Measurements from ENCODE around the gene NPFFR1.

NPFFR1 gene

DNA sequence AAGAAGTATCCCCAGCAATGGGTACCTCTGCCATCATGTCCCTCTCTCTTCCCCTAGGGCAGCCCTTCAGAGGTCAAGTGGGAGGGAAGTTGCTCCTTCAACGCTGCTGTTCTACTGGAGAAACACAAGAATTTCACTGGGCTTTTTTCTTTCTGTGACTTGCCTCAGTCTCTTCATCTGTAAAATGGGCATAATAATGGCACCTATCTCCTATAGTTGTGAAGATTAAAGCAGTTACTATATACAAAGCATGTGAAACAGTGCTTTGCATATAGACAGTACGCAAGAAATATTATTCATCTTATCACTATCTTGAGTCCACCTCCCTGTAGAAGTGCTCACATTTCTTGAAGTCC lies 1.6 kb upstream of the NPFFR1 start:
- Histone ChIP-seq H3K27ac (ENCODE audit: low read depth, low read length) (no peak overlapping the region), H3K9me3 (ENCODE audit: insufficient read depth, low read depth, low read length) (peaks cover 4% of the 10 kb centered on the region; the same call in 1 of the 2 replicates), H3K4me3 (ENCODE audit: low read length) (no peak overlapping the region), H3K27me3 (ENCODE audit: insufficient read depth, low read length) (peaks cover 50% of the 10 kb centered on the region), H3K9ac (ENCODE audit: low read depth, low read length) (no peak overlapping the region), H3K36me3 (ENCODE audit: insufficient read depth, low read length) (no peaks in the 10 kb centered on the region), H3K4me1 (ENCODE audit: insufficient read depth, low read length) (no peaks in the 10 kb centered on the region)
- 91% methylated on average over 2 of the region's 2 CpGs for WGBS

GRCh38 chr10:70284542-70285475 lies 1.0 kb upstream of the NPFFR1 start:
- H3K36me3 ChIP-seq (ENCODE audit: insufficient read depth, low read length), result no peaks in the 10 kb centered on the region
- H3K27me3 ChIP-seq (ENCODE audit: insufficient read depth, low read length), result peaks cover 50% of the 10 kb centered on the region
- 68% methylated on average over 4 of the region's 4 CpGs for WGBS
- H3K9me3 ChIP-seq (ENCODE audit: insufficient read depth, low read depth, low read length), result peaks cover 4% of the 10 kb centered on the region; the same call in 1 of the 2 replicates
- H3K27ac ChIP-seq (ENCODE audit: low read depth, low read length), result no peak overlapping the region
- H3K4me1 ChIP-seq (ENCODE audit: insufficient read depth, low read length), result no peaks in the 10 kb centered on the region
- H3K9ac ChIP-seq (ENCODE audit: low read depth, low read length), result no peak overlapping the region
- H3K4me3 ChIP-seq (ENCODE audit: low read length), result no peak overlapping the region

DNA sequence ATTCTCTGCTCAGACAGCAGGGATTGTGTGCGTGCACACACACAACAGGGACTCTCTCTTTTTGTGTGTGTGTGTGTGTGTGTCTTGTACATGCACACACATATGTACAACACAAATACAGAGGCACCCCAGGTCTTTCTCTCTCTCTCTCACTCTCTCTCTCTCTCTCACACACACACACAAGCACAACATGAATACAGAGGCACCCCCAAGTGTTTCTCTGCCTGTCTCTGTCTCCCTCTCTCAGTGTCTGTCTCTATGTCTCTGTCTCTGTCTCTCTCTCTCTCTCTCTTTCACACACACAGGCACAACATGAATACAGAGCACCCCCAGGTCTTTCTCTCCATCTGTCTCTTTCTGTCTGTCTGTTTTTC lies 746 bp downstream of the NPFFR1 start:
- WGBS, result no CpG with 5 or more reads among the region's 1 CpG
- Histone ChIP-seq H3K36me3 (ENCODE audit: insufficient read depth, low read length) (no peaks in the 10 kb centered on the region), H3K9ac (ENCODE audit: low read depth, low read length) (no peak overlapping the region), H3K4me1 (ENCODE audit: insufficient read depth, low read length) (no peaks in the 10 kb centered on the region), H3K27me3 (ENCODE audit: insufficient read depth, low read length) (peaks cover 50% of the 10 kb centered on the region), H3K9me3 (ENCODE audit: insufficient read depth, low read depth, low read length) (peaks cover 4% of the 10 kb centered on the region; the same call in 1 of the 2 replicates), H3K4me3 (ENCODE audit: low read length) (peak overlapping the region; percentile 60), H3K27ac (ENCODE audit: low read depth, low read length) (no peak overlapping the region)

DNA sequence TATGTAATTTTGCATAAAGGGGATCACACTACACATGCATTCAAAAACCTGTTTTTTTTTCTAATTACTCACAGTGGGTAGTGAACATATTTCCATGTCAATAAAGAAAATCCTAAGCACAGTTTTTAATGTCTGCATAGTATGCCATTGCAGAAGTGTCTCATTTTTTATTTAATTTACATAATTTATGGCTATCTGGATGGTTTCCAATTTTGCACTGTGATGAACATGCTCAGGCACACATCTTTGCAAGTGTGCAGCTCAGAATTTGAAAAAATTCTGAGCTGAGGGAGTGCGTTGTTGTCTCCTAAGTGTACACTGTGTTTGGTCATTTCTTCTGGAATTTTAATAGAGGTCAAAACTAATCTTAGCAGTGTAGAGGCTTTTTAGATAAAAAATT lies 2.2 kb downstream of the NPFFR1 start:
- Histone ChIP-seq H3K4me3 (ENCODE audit: low read length) (no peak overlapping the region), H3K4me1 (ENCODE audit: insufficient read depth, low read length) (no peaks in the 10 kb centered on the region), H3K27ac (ENCODE audit: low read depth, low read length) (no peak overlapping the region), H3K9ac (ENCODE audit: low read depth, low read length) (no peak overlapping the region), H3K9me3 (ENCODE audit: insufficient read depth, low read depth, low read length) (peaks cover 4% of the 10 kb centered on the region; the same call in 1 of the 2 replicates), H3K27me3 (ENCODE audit: insufficient read depth, low read length) (peaks cover 50% of the 10 kb centered on the region), H3K36me3 (ENCODE audit: insufficient read depth, low read length) (no peaks in the 10 kb centered on the region)
- WGBS, result 90% methylated on average over 1 of the region's 1 CpG

DNA sequence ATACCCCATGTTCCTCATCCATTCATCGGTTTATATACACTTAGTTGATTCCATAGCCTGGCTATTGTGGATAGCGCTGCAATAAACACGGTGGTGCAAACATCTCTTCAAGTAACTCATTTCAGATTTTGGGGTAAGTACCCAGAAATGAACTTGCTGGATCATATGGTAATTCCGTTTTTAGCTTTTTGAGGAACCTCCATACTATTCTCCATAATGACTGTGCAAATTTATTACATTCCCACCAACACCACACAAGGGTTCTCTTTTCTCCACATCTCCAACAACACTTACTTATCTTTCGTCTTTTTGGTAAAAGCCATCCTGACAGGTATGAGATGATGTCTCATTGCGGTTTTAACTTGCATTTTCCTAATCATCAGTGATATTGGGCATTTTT lies 3.7 kb downstream of the NPFFR1 start:
- Histone ChIP-seq H3K27ac (ENCODE audit: low read depth, low read length) (no peak overlapping the region), H3K27me3 (ENCODE audit: insufficient read depth, low read length) (peaks cover 44% of the 10 kb centered on the region), H3K4me1 (ENCODE audit: insufficient read depth, low read length) (no peaks in the 10 kb centered on the region), H3K4me3 (ENCODE audit: low read length) (no peak overlapping the region), H3K9me3 (ENCODE audit: insufficient read depth, low read depth, low read length) (peaks cover 4% of the 10 kb centered on the region; the same call in 1 of the 2 replicates), H3K36me3 (ENCODE audit: insufficient read depth, low read length) (no peaks in the 10 kb centered on the region), H3K9ac (ENCODE audit: low read depth, low read length) (no peak overlapping the region)
- WGBS, result 92% methylated on average over 6 of the region's 6 CpGs

GRCh38 chr10:70277396-70278030 lies 6.3 kb downstream of the NPFFR1 start:
- H3K27me3 ChIP-seq (ENCODE audit: insufficient read depth, low read length), result peaks cover 18% of the 10 kb centered on the region
- H3K4me1 ChIP-seq (ENCODE audit: insufficient read depth, low read length), result 0 out of 2 replicates have a peak, but pooled peaks cover 5% of the 10 kb centered on the region
- no peak overlapping the region for H3K27ac ChIP-seq (ENCODE audit: low read depth, low read length)
- WGBS, result 75% methylated on average over 3 of the region's 3 CpGs
- no peaks in the 10 kb centered on the region for H3K36me3 ChIP-seq (ENCODE audit: insufficient read depth, low read length)
- no peak overlapping the region for H3K4me3 ChIP-seq (ENCODE audit: low read length)
- H3K9me3 ChIP-seq (ENCODE audit: insufficient read depth, low read depth, low read length), result no peaks in the 10 kb centered on the region
- no peak overlapping the region for H3K9ac ChIP-seq (ENCODE audit: low read depth, low read length)

- no peak overlapping the region for H3K27ac ChIP-seq (ENCODE audit: low read depth, low read length)
- no peak overlapping the region for H3K9ac ChIP-seq (ENCODE audit: low read depth, low read length)
- H3K36me3 ChIP-seq (ENCODE audit: insufficient read depth, low read length), result no peaks in the 10 kb centered on the region
- H3K4me1 ChIP-seq (ENCODE audit: insufficient read depth, low read length), result 0 out of 2 replicates have a peak, but pooled peaks cover 5% of the 10 kb centered on the region
- WGBS, result 84% methylated on average over 2 of the region's 2 CpGs
- no peak overlapping the region for H3K4me3 ChIP-seq (ENCODE audit: low read length)
- no peaks in the 10 kb centered on the region for H3K27me3 ChIP-seq (ENCODE audit: insufficient read depth, low read length)
- no peaks in the 10 kb centered on the region for H3K9me3 ChIP-seq (ENCODE audit: insufficient read depth, low read depth, low read length)
Observed at GRCh38 chr10:70274643-70275042, 9.2 kb downstream of the NPFFR1 start.

DNA sequence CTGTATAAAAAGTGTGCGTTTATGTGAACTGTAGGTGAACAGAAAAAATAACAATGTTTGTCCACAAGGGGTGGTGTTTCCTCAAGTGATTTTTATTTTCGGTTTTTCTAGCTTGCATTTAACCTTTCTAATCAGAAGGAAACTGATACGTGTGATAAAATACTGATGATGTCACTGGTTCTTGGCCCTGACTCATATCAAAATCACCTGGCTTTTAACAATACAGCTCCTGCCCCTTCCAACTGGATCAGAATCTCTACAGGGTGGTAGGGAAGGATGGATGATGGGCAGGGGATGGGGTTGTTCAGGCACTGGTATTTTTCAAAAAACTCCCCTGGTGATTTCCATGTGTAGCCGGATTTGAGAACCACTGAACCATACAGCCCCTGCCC lies 10.9 kb downstream of the NPFFR1 start:
- Histone ChIP-seq H3K4me3 (ENCODE audit: low read length) (no peak overlapping the region), H3K4me1 (ENCODE audit: insufficient read depth, low read length) (0 out of 2 replicates have a peak, but pooled peaks cover 5% of the 10 kb centered on the region), H3K27me3 (ENCODE audit: insufficient read depth, low read length) (no peaks in the 10 kb centered on the region), H3K36me3 (ENCODE audit: insufficient read depth, low read length) (no peaks in the 10 kb centered on the region), H3K27ac (ENCODE audit: low read depth, low read length) (no peak overlapping the region), H3K9ac (ENCODE audit: low read depth, low read length) (no peak overlapping the region), H3K9me3 (ENCODE audit: insufficient read depth, low read depth, low read length) (no peaks in the 10 kb centered on the region)
- WGBS, result 81% methylated on average over 4 of the region's 4 CpGs

DNA sequence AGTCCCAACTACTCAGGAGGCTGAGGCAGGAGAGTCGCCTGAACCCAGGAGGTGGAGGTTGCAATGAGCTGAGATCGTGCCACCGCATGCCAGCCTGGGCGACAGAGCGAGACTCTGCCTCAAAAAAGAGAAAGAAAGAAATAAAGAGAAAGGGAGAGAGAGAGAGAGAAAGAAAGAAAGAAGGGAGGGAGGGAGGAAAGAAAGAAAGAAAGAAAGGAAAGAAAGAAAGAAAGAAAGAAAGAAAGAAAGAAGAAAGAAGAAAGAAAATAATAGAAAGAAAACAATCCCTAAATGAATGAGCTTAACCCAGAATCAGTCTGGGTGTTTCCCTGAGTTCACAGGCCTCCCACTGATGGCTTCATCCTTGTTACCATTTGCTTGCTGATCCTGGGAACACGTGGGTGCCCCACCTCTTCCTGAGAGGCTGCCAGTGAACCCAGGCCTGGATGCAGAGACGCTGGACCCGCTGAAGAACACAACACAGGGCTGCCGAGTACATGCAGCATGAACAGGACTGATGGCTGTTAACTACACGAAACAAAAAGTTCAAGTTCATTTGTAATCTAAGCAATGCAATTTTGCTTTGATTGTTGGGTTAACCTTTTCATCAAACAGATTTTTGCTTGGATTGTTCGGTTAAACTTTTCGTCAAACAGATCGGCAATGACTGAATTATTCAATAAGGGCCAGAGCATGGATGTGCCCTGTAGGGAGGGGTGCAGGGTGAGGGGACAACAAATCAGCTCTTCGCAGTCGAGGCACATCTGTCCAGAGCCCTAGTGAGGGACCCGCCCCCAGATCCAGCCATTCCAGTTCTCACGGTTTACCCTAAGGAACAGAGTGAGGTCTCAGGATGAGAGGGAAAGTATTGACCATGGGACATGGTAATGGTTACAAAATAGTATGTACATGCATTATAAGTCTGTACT lies 11.5 kb downstream of the NPFFR1 start:
- no peak overlapping the region for H3K4me3 ChIP-seq (ENCODE audit: low read length)
- no peaks in the 10 kb centered on the region for H3K27me3 ChIP-seq (ENCODE audit: insufficient read depth, low read length)
- no peak overlapping the region for H3K27ac ChIP-seq (ENCODE audit: low read depth, low read length)
- 0 out of 2 replicates have a peak, but pooled peaks cover 5% of the 10 kb centered on the region for H3K4me1 ChIP-seq (ENCODE audit: insufficient read depth, low read length)
- no peaks in the 10 kb centered on the region for H3K36me3 ChIP-seq (ENCODE audit: insufficient read depth, low read length)
- no peaks in the 10 kb centered on the region for H3K9me3 ChIP-seq (ENCODE audit: insufficient read depth, low read depth, low read length)
- no peak overlapping the region for H3K9ac ChIP-seq (ENCODE audit: low read depth, low read length)
- 88% methylated on average over 17 of the region's 17 CpGs for WGBS

DNA sequence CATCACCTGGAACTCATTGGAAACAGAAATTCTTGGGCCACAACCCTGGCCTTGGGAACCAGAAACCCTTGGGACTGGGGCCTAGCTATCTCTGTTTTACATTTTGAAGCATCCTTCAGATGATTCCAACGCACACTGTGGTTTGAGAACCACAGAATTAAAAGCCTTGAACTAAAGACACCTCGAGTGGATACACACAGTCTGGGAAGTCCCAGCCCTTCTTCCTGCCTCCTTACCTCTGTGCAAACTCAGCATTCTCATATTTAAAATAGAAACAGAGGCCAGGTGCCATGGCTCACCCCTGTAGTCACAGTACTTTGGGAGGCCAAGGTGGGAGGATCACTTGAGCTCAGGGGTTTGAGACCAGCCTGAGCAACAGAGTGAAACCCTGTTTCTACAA lies 12.9 kb downstream of the NPFFR1 start:
- Histone ChIP-seq H3K27ac (ENCODE audit: low read depth, low read length) (no peak overlapping the region), H3K27me3 (ENCODE audit: insufficient read depth, low read length) (no peaks in the 10 kb centered on the region), H3K36me3 (ENCODE audit: insufficient read depth, low read length) (no peaks in the 10 kb centered on the region), H3K4me1 (ENCODE audit: insufficient read depth, low read length) (0 out of 2 replicates have a peak, but pooled peaks cover 5% of the 10 kb centered on the region), H3K9ac (ENCODE audit: low read depth, low read length) (no peak overlapping the region), H3K9me3 (ENCODE audit: insufficient read depth, low read depth, low read length) (no peaks in the 10 kb centered on the region), H3K4me3 (ENCODE audit: low read length) (no peak overlapping the region)
- WGBS, result 87% methylated on average over 2 of the region's 2 CpGs

All from HUES64 (cell line).